ENCODE measurements around the gene CEP76.

GRCh38 chr18:12726774-12727550 lies 24.4 kb upstream of the CEP76 start:
- TF ChIP-seq, protein P1, sequence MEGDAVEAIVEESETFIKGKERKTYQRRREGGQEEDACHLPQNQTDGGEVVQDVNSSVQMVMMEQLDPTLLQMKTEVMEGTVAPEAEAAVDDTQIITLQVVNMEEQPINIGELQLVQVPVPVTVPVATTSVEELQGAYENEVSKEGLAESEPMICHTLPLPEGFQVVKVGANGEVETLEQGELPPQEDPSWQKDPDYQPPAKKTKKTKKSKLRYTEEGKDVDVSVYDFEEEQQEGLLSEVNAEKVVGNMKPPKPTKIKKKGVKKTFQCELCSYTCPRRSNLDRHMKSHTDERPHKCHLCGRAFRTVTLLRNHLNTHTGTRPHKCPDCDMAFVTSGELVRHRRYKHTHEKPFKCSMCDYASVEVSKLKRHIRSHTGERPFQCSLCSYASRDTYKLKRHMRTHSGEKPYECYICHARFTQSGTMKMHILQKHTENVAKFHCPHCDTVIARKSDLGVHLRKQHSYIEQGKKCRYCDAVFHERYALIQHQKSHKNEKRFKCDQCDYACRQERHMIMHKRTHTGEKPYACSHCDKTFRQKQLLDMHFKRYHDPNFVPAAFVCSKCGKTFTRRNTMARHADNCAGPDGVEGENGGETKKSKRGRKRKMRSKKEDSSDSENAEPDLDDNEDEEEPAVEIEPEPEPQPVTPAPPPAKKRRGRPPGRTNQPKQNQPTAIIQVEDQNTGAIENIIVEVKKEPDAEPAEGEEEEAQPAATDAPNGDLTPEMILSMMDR (IDR thresholded peaks at IDR 0.05): peak; percentile 89 to 96 (median 90)
- no peak for TF ChIP-seq POLR2AphosphoS5 (IDR thresholded peaks at IDR 0.05; ENCODE audit: insufficient read depth in 1 of 2, low read depth in 1 of 2)

All from vagina (tissue), 2 donors.